HFFc6 (cell line): ENCODE results near the gene KIF3A. TPM values are rescaled to one million over a fixed set of nuclear protein-coding genes. Genes with fewer than 3 reads are reported as not detected.

Experiments used
- DNase-seq: peaks from one replicate; pipeline ENCODE4 v3.0.0-alpha.2; 2018
- H3K27ac Mint-ChIP-seq: 2 replicates; pipeline ENCODE4 v1.8.0; 2020; ENCODE audit warnings: mild to moderate bottlenecking, mixed read lengths
- H3K27me3 Mint-ChIP-seq: 2 replicates; pipeline ENCODE4 v1.8.0; 2021; ENCODE audit warnings: mild to moderate bottlenecking, moderate library complexity, mixed read lengths; ENCODE audit not compliant: insufficient read depth
- H3K36me3 Mint-ChIP-seq: 2 replicates; pipeline ENCODE4 v1.8.0; 2021; ENCODE audit warnings: low read depth, mixed read lengths
- H3K4me1 Mint-ChIP-seq: 2 replicates; pipeline ENCODE4 v1.8.0; 2020; ENCODE audit warnings: low read depth, mixed read lengths
- H3K4me3 Mint-ChIP-seq: 2 replicates; pipeline ENCODE4 v1.8.0; 2020; ENCODE audit warnings: mild to moderate bottlenecking, moderate library complexity, mixed read lengths
- H3K9me3 Mint-ChIP-seq: 2 replicates; pipeline ENCODE4 v1.8.0; 2020; ENCODE audit warnings: mild to moderate bottlenecking, mixed read lengths
- total RNA-seq, 6 experiments: library from RNA; stranded (reverse); fragmentation: NEBNext Ultra II Directional; extraction: Animal tissue kit (Norgen Biotek cat#: 25700); gene quantifications; 2 replicates in 1 of 6; 3 replicates in 5 of 6; pipeline ENCODE4 v1.2.3, GENCODE V29; 2021
- TF ChIP-seq, protein P1 (sequence below): fragments of 200-600 bp; sonication (generic); IDR thresholded peaks from 2 replicates; pipeline ENCODE4 v1.5.0; 2021; ENCODE audit warnings: antibody characterized with exemption, mild to moderate bottlenecking

The KIF3A gene
- total RNA-seq, 6 experiments from 2014 or later = 12.9 to 15.4 (median 14.9) TPM

DNA sequence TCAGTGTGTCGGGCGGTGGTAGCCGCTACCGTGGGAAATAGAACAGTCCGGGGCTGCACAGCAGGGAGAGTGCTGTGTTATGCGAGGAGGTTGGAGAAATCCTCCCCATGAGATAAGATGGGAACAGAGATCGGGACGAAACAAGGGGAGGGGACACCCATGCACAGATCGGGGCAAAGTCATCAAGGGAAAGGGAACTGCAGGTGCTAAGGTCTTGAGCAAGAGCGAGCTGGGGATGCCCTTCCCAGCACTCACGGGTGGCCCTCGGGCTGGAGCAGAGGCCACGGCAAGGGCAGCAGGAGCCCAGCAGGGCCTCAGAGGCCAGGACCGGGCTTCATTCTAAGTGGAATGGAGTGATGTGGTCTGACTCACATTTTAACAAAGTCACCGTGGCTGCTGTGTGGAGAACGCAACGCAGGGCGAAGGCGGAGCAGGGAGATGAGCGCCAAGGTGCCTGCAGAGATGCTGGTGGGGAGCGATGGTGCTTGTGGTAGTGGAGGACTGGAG, 71.7 kb downstream of the KIF3A start:
- H3K27me3 Mint-ChIP-seq = peaks cover 16% of the 10 kb centered on the region
- TF ChIP-seq, protein P1, sequence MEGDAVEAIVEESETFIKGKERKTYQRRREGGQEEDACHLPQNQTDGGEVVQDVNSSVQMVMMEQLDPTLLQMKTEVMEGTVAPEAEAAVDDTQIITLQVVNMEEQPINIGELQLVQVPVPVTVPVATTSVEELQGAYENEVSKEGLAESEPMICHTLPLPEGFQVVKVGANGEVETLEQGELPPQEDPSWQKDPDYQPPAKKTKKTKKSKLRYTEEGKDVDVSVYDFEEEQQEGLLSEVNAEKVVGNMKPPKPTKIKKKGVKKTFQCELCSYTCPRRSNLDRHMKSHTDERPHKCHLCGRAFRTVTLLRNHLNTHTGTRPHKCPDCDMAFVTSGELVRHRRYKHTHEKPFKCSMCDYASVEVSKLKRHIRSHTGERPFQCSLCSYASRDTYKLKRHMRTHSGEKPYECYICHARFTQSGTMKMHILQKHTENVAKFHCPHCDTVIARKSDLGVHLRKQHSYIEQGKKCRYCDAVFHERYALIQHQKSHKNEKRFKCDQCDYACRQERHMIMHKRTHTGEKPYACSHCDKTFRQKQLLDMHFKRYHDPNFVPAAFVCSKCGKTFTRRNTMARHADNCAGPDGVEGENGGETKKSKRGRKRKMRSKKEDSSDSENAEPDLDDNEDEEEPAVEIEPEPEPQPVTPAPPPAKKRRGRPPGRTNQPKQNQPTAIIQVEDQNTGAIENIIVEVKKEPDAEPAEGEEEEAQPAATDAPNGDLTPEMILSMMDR = no peak
- H3K4me3 Mint-ChIP-seq = no peak overlapping the region
- no peaks in the 10 kb centered on the region for H3K4me1 Mint-ChIP-seq
- no peak for DNase-seq
- H3K27ac Mint-ChIP-seq = no peak overlapping the region
- H3K9me3 Mint-ChIP-seq = no peaks in the 10 kb centered on the region
- no peaks in the 10 kb centered on the region for H3K36me3 Mint-ChIP-seq

DNA sequence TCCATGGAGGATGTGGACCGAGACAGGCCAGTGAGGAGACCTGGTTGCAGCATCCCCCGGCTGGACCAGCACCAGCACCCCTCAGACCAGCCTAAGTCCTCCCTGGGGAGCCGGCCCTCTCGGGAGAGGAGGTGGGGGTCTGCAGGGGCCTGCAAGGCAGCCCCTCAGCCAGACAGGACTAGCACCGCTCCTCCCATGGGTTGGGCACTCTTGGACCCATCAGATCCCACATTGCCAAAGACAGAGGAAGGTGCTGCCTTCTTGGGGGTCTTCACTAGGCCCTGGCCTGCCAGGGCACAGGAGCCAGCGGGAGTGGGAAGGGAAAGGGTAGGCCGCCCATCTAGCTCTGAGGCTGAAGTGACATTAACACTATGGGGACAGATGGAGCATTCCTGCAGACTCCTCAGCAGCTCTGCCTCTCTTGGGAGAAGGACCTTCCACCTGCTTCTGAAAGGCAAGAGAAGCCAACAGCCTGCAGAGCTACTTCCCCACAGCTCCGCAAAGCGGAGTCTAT, 72.6 kb downstream of the KIF3A start:
- no peaks in the 10 kb centered on the region for H3K36me3 Mint-ChIP-seq
- TF ChIP-seq, protein P1 = no peak
- no peaks in the 10 kb centered on the region for H3K4me1 Mint-ChIP-seq
- no peak overlapping the region for H3K27ac Mint-ChIP-seq
- no peak overlapping the region for H3K4me3 Mint-ChIP-seq
- DNase-seq = no peak
- H3K9me3 Mint-ChIP-seq = no peaks in the 10 kb centered on the region
- peaks cover 13% of the 10 kb centered on the region for H3K27me3 Mint-ChIP-seq

DNA sequence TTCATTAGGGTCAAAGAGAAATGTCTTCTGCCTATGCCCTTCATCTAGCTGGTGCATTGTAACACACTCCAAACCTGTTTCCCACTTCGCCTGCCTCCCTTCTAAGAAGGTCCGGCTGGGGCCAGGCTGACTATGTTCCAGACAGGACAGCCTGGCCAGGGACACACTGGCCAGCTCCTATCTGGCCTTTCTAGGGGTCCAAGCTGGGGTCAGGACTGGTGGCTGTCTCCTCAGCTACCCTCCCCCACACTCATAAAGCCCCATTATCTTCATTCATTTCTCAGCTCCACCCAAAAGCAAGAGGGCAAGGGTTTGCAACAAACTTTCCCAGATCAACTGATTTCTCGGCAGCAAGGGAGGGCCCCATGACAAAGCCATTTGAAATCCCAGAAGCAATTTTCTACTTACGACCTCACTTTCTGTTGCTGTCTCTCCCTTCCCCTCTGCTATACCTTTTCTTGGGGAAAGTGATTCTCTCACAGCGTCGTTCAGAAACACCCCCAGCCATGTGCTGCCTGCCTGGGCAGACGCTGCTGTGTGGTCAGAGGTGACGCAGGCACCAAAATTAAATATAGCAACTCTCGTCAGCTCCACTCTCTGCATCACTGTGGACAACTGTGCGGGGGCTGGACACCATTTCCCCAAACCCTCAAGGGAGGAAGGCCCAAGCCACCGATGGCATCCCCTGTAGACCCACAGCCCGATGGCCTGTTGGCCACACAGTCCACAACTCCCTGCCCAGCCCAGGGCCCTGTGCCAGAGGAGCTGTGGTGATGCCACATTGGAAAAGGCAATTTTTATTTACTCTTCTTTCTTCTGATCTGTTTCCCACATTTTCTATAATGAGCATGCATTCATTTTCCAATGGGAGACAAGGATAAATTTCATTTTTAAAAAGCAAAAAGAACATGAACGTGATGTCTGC, 73.3 kb downstream of the KIF3A start:
- no peak for DNase-seq

DNA sequence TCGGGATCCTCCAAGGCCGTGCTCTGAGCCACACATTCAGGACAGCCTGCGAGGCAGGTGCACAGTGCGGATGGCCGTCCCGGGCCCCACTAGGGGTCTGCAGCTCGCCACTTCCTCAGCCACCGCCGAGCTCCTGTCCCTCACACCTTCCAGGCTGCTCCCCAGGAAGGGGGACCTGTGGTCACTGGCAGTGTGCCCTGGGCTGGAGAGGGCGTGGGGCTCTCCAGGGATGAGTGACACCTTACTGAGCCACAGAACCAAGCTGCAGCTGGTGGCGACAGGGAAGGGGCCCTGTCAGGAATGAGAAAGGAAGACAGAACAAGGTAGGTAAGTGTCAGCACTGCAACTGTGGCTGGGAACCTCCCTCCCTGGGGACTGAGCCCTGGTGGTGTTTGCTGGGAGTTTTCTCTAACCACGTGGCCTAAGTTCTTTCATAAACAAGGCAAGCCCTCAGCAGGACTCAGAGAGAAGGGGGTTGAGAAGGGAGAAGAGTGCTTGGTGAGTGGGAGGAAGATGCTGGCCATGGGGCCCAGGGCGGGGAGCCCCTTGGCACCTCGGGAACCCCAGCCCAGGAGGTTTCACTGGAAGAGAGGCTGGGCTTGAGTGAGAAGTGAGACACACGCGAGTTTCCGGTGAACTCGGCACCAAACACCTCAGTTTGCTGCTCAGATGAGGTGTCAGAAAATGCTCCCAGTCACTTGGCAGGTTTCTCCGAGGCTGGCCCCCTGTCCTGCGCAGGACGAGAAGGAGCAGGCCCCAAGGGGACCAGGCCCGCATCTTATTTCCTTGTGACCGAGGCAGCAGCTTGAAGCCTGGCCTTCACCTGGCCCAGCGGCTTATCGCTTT, 74.2 kb downstream of the KIF3A start:
- no peaks in the 10 kb centered on the region for H3K36me3 Mint-ChIP-seq
- H3K4me1 Mint-ChIP-seq = no peaks in the 10 kb centered on the region
- no peak overlapping the region for H3K4me3 Mint-ChIP-seq
- TF ChIP-seq, protein P1 = peak; percentile 11; the same call in 1 of the 2 replicates
- no peaks in the 10 kb centered on the region for H3K9me3 Mint-ChIP-seq
- no peak overlapping the region for H3K27ac Mint-ChIP-seq
- H3K27me3 Mint-ChIP-seq = peaks cover 15% of the 10 kb centered on the region
- no peak for DNase-seq

More for the DNA sequence above, 73.3 kb downstream of the KIF3A start:
- H3K27me3 Mint-ChIP-seq = peaks cover 13% of the 10 kb centered on the region
- H3K4me1 Mint-ChIP-seq = no peaks in the 10 kb centered on the region
- no peak overlapping the region for H3K27ac Mint-ChIP-seq
- H3K36me3 Mint-ChIP-seq = no peaks in the 10 kb centered on the region
- TF ChIP-seq, protein P1 = no peak
- no peaks in the 10 kb centered on the region for H3K9me3 Mint-ChIP-seq
- no peak overlapping the region for H3K4me3 Mint-ChIP-seq

DNA sequence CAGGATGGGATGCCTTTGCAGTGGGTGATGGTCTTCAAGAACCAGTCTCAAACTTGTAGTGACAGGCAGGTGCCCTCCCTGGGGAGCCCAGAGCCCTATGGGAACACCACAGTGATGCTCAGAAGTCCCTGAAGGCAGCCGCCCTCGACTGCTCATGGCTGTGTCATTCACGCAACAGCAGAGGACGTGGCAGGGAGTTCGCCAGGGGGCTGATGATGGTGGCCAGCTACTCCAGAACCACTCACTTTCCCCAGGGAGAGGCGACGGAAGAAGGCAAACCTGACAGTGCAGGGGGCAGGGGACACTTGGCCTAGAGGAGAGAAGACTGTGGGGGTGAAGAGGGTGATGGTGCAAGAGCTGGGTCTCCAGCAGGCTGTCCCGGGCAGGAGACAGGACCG, 75.3 kb downstream of the KIF3A start:
- no peak for DNase-seq
- no peaks in the 10 kb centered on the region for H3K4me1 Mint-ChIP-seq
- no peak overlapping the region for H3K27ac Mint-ChIP-seq
- TF ChIP-seq, protein P1 = no peak
- no peak overlapping the region for H3K4me3 Mint-ChIP-seq
- peaks cover 8% of the 10 kb centered on the region for H3K27me3 Mint-ChIP-seq
- no peaks in the 10 kb centered on the region for H3K9me3 Mint-ChIP-seq
- H3K36me3 Mint-ChIP-seq = no peaks in the 10 kb centered on the region
